GM12878 (cell line): Measurements from ENCODE around the gene ANKIB1. TPM values are rescaled to one million over a fixed set of nuclear protein-coding genes. Genes with fewer than 3 reads are reported as not detected.

Source experiments
- EGR1 ChIP-seq, 2 experiments: IDR thresholded peaks; 1 replicate in 1 of 2; 2 replicates in 1 of 2; pipeline ENCODE4 v1.6.1; 2011 to 2012; ENCODE audit warnings: low read depth in 2 of 2, low read length in 2 of 2, borderline replicate concordance in 1 of 2, mild to moderate bottlenecking in 1 of 2, moderate library complexity in 1 of 2
- GATAD2B ChIP-seq: fragments of 450-650 bp; conservative IDR thresholded peaks from 2 replicates; pipeline ENCODE4 v1.6.1; 2017; ENCODE audit warnings: low read depth, mild to moderate bottlenecking, moderate library complexity
- NR2F1 ChIP-seq: fragments of 450-650 bp; conservative IDR thresholded peaks from 2 replicates; pipeline ENCODE4 v1.6.1; 2017; ENCODE audit warnings: mild to moderate bottlenecking
- ZBTB40 ChIP-seq: fragments of 450-650 bp; IDR thresholded peaks from 2 replicates; pipeline ENCODE4 v1.6.1; 2016; ENCODE audit warnings: mild to moderate bottlenecking, moderate library complexity, borderline replicate concordance
- polyA plus RNA-seq, 11 experiments: library from polyadenylated mRNA; depleted of rRNA in 4 of 11; unstranded in 6 of 11; stranded (reverse) in 5 of 11; fragments of >200 nt; fragmentation: Nextera tagmentation in 4 of 11; fragmentation: Illumina TruSeq in 1 of 11; extraction: Ambion mirVana in 4 of 11; extraction: Trizol in 1 of 11; gene quantifications; 1 replicate in 1 of 11; 2 replicates in 10 of 11; pipeline versions ENCODE4 v1.2.1 to v1.2.3, GENCODE V29; 2011 to 2016; ENCODE audit warnings: inconsistent platforms in 2 of 11, missing spikeins in 2 of 11, low read depth in 1 of 11
- total RNA-seq, 4 experiments: library from RNA; depleted of rRNA in 3 of 4; stranded (reverse); fragments of >200 nt in 3 of 4; fragmentation: Illumina TruSeq in 1 of 4; extraction: Trizol in 1 of 4; gene quantifications; 2 replicates each; pipeline versions ENCODE4 v1.2.1 to v1.2.3, GENCODE V29; 2013 to 2021
- TF ChIP-seq, protein P1 (sequence below): fragments of 450-650 bp; IDR thresholded peaks from 2 replicates; pipeline ENCODE4 v1.6.1; 2017; ENCODE audit warnings: low read depth, mild to moderate bottlenecking, moderate library complexity

The ANKIB1 gene
- total and polyA plus RNA-seq, 10 of the 15 experiments (the other 5 are each of a cell fraction or from before 2014, with no cell fraction given): 9.0 to 54.0 (median 21.9) TPM

GRCh38 chr7:92421676-92422435 is 176.1 kb downstream of the ANKIB1 start (continued):
- TF ChIP-seq EGR1 (IDR thresholded peaks at IDR 0.05; ENCODE audit: borderline replicate concordance in 1 of 2, low read depth in 2 of 2, low read length in 2 of 2) (no peak), ZBTB40 (no peak), NR2F1 (no peak), GATAD2B (no peak)
- TF ChIP-seq, protein P1, sequence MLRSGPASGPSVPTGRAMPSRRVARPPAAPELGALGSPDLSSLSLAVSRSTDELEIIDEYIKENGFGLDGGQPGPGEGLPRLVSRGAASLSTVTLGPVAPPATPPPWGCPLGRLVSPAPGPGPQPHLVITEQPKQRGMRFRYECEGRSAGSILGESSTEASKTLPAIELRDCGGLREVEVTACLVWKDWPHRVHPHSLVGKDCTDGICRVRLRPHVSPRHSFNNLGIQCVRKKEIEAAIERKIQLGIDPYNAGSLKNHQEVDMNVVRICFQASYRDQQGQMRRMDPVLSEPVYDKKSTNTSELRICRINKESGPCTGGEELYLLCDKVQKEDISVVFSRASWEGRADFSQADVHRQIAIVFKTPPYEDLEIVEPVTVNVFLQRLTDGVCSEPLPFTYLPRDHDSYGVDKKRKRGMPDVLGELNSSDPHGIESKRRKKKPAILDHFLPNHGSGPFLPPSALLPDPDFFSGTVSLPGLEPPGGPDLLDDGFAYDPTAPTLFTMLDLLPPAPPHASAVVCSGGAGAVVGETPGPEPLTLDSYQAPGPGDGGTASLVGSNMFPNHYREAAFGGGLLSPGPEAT: no peak
